Endothelial cell of umbilical vein (primary cell): ENCODE data around the gene CILP2. TPM values are rescaled to one million over a fixed set of nuclear protein-coding genes. Genes with fewer than 3 reads are reported as not detected.

ENCODE experiments used
- BruUV-seq: library from RNA; stranded (reverse); fragments of 400-500 nt; replicated peaks from 2 replicates; lab custom pipeline; 2021; lab: Mats Ljungman, UMichigan
- CTCF ChIA-PET: fragments of 300-600, 350-600 bp; sonication (Branson Sonifier 250); formaldehyde crosslinking; loops from one replicate; lab custom pipeline; 2021; ENCODE audit warnings: antibody characterized with exemption, inconsistent platforms; lab: Charles Lee
- POLR2A ChIA-PET: fragments of 300-600, 350-600 bp; sonication (Branson Sonifier 250); formaldehyde crosslinking; loops from one replicate; lab custom pipeline; 2021; ENCODE audit warnings: antibody characterized with exemption, inconsistent platforms; lab: Charles Lee
- DNase-seq: peaks from one replicate; pipeline ENCODE4 v3.0.0-alpha.2; 2011; ENCODE audit warnings: low read depth, low spot score
- FAIRE-seq: peaks from 2 replicates; lab custom pipeline; 2011; peaks lifted over from hg19 to GRCh38; lab: Jason Lieb, UNC
- H2AFZ ChIP-seq: 2 replicates; pipeline ENCODE4 v1.6.0; 2012; ENCODE audit warnings: low read depth, low read length, control low read depth, inconsistent platforms
- H3K27ac ChIP-seq: 2 replicates; pipeline ENCODE4 v1.5.1; 2011; ENCODE audit warnings: low read depth, mild to moderate bottlenecking, control low read depth, low read length, moderate library complexity; ENCODE audit not compliant: insufficient read depth
- H3K27me3 ChIP-seq, 2 experiments: 2 replicates each; pipeline versions ENCODE4 v1.6.0 to v1.6.1; 2011; ENCODE audit warnings: low read length in 2 of 2, mixed read lengths in 1 of 2; ENCODE audit not compliant: control insufficient read depth in 2 of 2, insufficient read depth in 2 of 2
- H3K36me3 ChIP-seq, 2 experiments: 2 replicates in 1 of 2; 3 replicates in 1 of 2; pipeline ENCODE4 v1.5.1; 2011; ENCODE audit warnings: low read length in 2 of 2, mild to moderate bottlenecking in 1 of 2, moderate library complexity in 1 of 2; ENCODE audit not compliant: control insufficient read depth in 2 of 2, insufficient read depth in 2 of 2; ENCODE audit errors: extremely low read depth in 1 of 2
- H3K4me1 ChIP-seq: 3 replicates; pipeline ENCODE4 v1.5.1; 2011; ENCODE audit warnings: mild to moderate bottlenecking, low read length; ENCODE audit not compliant: control insufficient read depth, insufficient read depth; ENCODE audit errors: extremely low read depth
- H3K4me2 ChIP-seq: 2 replicates; pipeline ENCODE4 v1.6.1; 2011; ENCODE audit warnings: low read length, control low read depth, mixed read lengths; ENCODE audit not compliant: insufficient read depth
- H3K4me3 ChIP-seq, 3 experiments: fragments of 200-600 bp in 1 of 3; sonication (generic), shearing (Covaris generic) in 1 of 3; replicated peaks in 1 of 3; 2 replicates each; pipeline ENCODE4 v1.5.1; 2011 to 2016; ENCODE audit warnings: control low read depth in 3 of 3, low read length in 3 of 3, mild to moderate bottlenecking in 2 of 3, inconsistent platforms in 1 of 3, low read depth in 1 of 3, moderate library complexity in 1 of 3; ENCODE audit not compliant: insufficient read depth in 1 of 3
- H3K79me2 ChIP-seq: 2 replicates; pipeline ENCODE4 v1.6.0; 2012; ENCODE audit warnings: low read length, inconsistent platforms; ENCODE audit not compliant: control insufficient read depth, insufficient read depth
- H3K9ac ChIP-seq: replicated peaks from 2 replicates; pipeline ENCODE3; 2011; ENCODE audit warnings: low read length, control low read depth; ENCODE audit not compliant: insufficient read depth; ENCODE audit errors: extremely low read depth
- H3K9me1 ChIP-seq: replicated peaks from 3 replicates; pipeline ENCODE4 v1.6.0; 2011; ENCODE audit warnings: mild to moderate bottlenecking, low read length; ENCODE audit not compliant: control insufficient read depth, insufficient read depth; ENCODE audit errors: extremely low read depth
- H3K9me3 ChIP-seq: replicated peaks from 2 replicates; pipeline ENCODE4 v1.5.1; 2012; ENCODE audit warnings: low read length, inconsistent platforms; ENCODE audit not compliant: control insufficient read depth, insufficient read depth
- H4K20me1 ChIP-seq: replicated peaks from 2 replicates; pipeline ENCODE3; 2011; ENCODE audit warnings: mild to moderate bottlenecking, low read length; ENCODE audit not compliant: control insufficient read depth, insufficient read depth; ENCODE audit errors: extremely low read depth
- EZH2 ChIP-seq: IDR thresholded peaks from 2 replicates; pipeline ENCODE4 v1.6.1; 2012; ENCODE audit warnings: borderline replicate concordance, low read depth, mild to moderate bottlenecking, moderate library complexity, low read length, inconsistent platforms; ENCODE audit not compliant: severe bottlenecking
- FOS ChIP-seq: IDR thresholded peaks from 2 replicates; pipeline ENCODE4 v1.6.1; 2011; ENCODE audit warnings: mild to moderate bottlenecking, low read length, moderate library complexity, borderline replicate concordance; ENCODE audit not compliant: insufficient read depth
- GATA2 ChIP-seq: IDR thresholded peaks from 2 replicates; pipeline ENCODE4 v1.7.0; 2011; ENCODE audit warnings: low read depth, mild to moderate bottlenecking, moderate library complexity, mixed read lengths, low read length; ENCODE audit not compliant: insufficient read length, insufficient read depth
- JUN ChIP-seq: IDR thresholded peaks from 2 replicates; pipeline ENCODE4 v1.6.1; 2011; ENCODE audit warnings: borderline replicate concordance, low read depth; ENCODE audit not compliant: insufficient read length, insufficient read depth
- MYC ChIP-seq: IDR thresholded peaks from one replicate; pipeline ENCODE4 v1.6.1; 2011; ENCODE audit warnings: mild to moderate bottlenecking, low read depth, low read length
- POLR2A ChIP-seq: IDR thresholded peaks from 2 replicates; pipeline ENCODE4 v1.6.1; 2012; ENCODE audit warnings: low read depth, mild to moderate bottlenecking, control low read depth, low read length
- POLR2AphosphoS5 ChIP-seq: IDR thresholded peaks from 2 replicates; pipeline ENCODE4 v1.6.1; 2012; ENCODE audit warnings: low read depth, mild to moderate bottlenecking, control low read depth, low read length, moderate library complexity; ENCODE audit not compliant: insufficient read depth
- dilution Hi-C: fragments of 300-500 bp; cut with MboI; formaldehyde crosslinking; loops from one replicate; pipeline ENCODE4 v1.15.0; 2019; ENCODE audit warnings: low sequenced_read_pairs; ENCODE audit not compliant: extremely low pct_ligation_motif_present
- intact Hi-C: fragments of 100-400 bp; cut with micrococcal nuclease; formaldehyde crosslinking; loops from one replicate; pipeline ENCODE4 v1.10.0; 2022
- polyA plus RNA-seq, 4 experiments: library from polyadenylated mRNA; depleted of rRNA in 3 of 4; stranded (reverse) in 3 of 4; unstranded in 1 of 4; fragments of >200 nt; gene quantifications; 2 replicates each; pipeline versions ENCODE4 v1.2.1 to v1.2.3, GENCODE V29; 2011 to 2012; ENCODE audit warnings: missing spikeins in 1 of 4
- total RNA-seq: library from RNA; stranded (reverse); gene quantifications from 2 replicates; pipeline ENCODE4 v1.2.3, GENCODE V29; 2021
- TF ChIP-seq, protein P1 (sequence below), 2 donors: IDR thresholded peaks; 1 replicate in 1 of 2; 2 replicates in 1 of 2; pipeline ENCODE4 v1.5.1; 2011; ENCODE audit warnings: low read length in 2 of 2, mild to moderate bottlenecking in 2 of 2, moderate library complexity in 2 of 2, control low read depth in 1 of 2, inconsistent platforms in 1 of 2, low read depth in 1 of 2; ENCODE audit not compliant: insufficient read depth in 1 of 2; ENCODE audit errors: extremely low read depth in 1 of 2
- TF ChIP-seq, protein P2 (sequence below): IDR thresholded peaks from 2 replicates; pipeline ENCODE4 v1.6.1; 2011; ENCODE audit not compliant: insufficient read depth, insufficient read length

CILP2 gene
- total and polyA plus RNA-seq, 2 donors (not counting 3 experiments of a cell fraction or from before 2014, with no cell fraction given) = 0.01 TPM; not detected in 1

DNA sequence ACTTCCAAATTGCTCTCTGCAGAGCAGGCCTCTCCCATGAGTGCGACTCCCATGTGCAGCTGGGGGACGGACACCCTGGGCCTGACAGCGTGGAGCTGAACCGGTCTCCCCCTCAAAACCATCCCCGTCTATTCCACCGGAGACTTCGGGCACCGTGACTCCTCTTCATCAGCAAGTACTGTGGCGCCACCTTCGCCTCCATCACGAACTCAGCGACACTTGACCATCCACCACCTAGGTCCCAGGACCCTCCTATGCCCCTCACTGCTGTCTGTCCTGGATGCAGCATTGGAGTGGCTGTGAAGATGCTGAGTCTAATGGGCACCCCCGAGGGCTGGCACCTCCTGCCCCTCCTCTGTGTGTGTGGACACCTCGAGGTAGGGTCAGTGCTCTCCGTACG lies 20.6 kb downstream of the CILP2 start:
- ChIA-PET CTCF (interaction anchor here (1.1 kb wide), 2 partner anchors 10 to 20 kb away, joined by 3 to 4 read pairs; no protein-coding TSS in a partner anchor), POLR2A (no interaction called here)
- Histone ChIP-seq H2AFZ (no peak overlapping the region), H3K36me3 (no peaks in the 10 kb centered on the region), H3K9ac (no peak overlapping the region), H3K79me2 (no peaks in the 10 kb centered on the region), H3K4me1 (no peaks in the 10 kb centered on the region), H3K4me3 (no peak overlapping the region), H3K27ac (no peak overlapping the region), H4K20me1 (no peaks in the 10 kb centered on the region), H3K27me3 (no peaks in the 10 kb centered on the region), H3K4me2 (no peak overlapping the region), H3K9me3 (no peaks in the 10 kb centered on the region), H3K9me1 (no peaks in the 10 kb centered on the region)
- DNase-seq = no peak
- BruUV-seq = no TSS peak
- TF ChIP-seq POLR2A (no peak), POLR2AphosphoS5 (no peak), EZH2 (no peak), FOS (no peak), GATA2 (no peak), MYC (no peak), JUN (no peak)
- TF ChIP-seq, protein P1, sequence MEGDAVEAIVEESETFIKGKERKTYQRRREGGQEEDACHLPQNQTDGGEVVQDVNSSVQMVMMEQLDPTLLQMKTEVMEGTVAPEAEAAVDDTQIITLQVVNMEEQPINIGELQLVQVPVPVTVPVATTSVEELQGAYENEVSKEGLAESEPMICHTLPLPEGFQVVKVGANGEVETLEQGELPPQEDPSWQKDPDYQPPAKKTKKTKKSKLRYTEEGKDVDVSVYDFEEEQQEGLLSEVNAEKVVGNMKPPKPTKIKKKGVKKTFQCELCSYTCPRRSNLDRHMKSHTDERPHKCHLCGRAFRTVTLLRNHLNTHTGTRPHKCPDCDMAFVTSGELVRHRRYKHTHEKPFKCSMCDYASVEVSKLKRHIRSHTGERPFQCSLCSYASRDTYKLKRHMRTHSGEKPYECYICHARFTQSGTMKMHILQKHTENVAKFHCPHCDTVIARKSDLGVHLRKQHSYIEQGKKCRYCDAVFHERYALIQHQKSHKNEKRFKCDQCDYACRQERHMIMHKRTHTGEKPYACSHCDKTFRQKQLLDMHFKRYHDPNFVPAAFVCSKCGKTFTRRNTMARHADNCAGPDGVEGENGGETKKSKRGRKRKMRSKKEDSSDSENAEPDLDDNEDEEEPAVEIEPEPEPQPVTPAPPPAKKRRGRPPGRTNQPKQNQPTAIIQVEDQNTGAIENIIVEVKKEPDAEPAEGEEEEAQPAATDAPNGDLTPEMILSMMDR (IDR thresholded peaks at IDR 0.05; ENCODE audit: extremely low read depth in 1 of 2, insufficient read depth in 1 of 2, low read depth in 1 of 2, low read length in 2 of 2) = no peak
- TF ChIP-seq, protein P2, sequence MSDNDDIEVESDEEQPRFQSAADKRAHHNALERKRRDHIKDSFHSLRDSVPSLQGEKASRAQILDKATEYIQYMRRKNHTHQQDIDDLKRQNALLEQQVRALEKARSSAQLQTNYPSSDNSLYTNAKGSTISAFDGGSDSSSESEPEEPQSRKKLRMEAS = no peak
- intact Hi-C loops (no loop called here), dilution Hi-C loops (no loop called here)
- FAIRE-seq = no peak
